Activated CD8-positive, alpha-beta memory T cell treated with anti-CD3 and anti-CD28 coated beads for 1 hour (primary cell): ENCODE measurements around the gene ARHGEF25.

Experiments
- DNase-seq, 2 donors: peaks; one replicate each; pipeline ENCODE4 v3.0.0-alpha.2; 2020; ENCODE audit warnings: low read depth in 1 of 2; ENCODE audit errors: extremely low read depth in 1 of 2

Gene ARHGEF25

DNA sequence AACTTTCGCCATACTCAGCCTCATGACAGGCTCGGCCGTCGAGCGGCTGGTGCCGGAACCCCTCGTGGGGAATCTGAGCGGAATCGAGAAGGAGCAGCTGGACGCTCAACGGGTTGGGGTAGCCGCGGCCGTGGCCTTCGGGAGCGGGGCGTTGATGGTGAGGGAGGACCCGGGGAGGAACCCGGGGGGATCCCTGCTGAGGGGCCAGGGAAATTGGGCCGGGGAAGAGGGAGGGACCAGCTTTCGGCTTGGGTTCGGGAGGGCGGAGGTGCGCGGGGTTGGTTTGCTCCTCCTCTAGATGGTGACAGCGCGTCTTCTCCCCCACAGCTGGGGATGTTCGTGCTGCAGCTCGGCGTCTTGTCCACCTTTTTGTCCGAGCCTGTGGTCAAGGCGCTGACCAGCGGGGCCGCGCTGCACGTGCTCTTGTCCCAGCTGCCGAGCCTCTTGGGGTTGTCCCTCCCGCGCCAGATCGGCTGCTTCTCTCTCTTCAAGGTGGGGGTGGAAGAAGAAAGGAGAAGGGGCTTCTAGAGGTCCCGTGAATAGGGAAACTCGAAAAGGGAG lies 9.8 kb downstream of the ARHGEF25 start:
- no peak for DNase-seq

DNA sequence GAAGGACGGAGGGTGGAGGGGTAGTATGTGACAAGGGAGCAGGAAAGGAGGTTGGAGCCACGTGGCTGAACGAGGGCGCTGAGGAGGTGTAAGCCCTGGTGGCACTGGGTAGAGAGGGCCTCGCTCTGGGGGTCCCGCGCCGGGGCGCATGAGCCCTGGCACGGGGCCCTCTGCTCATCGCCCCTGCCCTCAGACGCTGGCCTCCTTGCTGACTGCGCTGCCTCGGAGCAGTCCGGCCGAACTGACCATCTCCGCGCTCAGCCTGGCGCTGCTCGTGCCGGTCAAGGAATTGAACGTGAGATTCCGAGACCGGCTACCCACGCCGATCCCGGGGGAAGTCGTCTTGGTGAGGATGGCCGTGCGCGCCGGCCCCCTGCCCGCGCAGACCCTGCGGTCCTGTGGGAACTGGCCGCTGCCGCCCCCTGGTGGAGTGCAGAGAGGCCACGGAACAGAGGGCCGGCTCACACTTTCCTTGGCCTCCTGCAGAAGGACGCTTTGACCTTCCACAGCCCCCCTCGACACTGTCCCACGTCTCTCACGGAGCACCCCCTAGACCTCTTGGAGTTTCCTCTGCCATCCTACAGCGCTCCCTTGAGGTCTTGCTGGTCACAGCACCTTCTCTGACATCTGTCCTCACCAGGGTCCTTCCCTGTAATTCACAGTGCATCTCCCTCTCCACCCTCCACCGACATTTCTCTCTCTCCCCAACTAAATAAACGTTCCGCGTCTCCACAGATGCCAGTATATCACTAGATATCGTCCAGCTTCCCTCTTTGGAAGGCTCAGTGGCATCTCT lies 10.5 kb downstream of the ARHGEF25 start:
- peak in 1 of 2 donors; percentile 51 for DNase-seq

DNA sequence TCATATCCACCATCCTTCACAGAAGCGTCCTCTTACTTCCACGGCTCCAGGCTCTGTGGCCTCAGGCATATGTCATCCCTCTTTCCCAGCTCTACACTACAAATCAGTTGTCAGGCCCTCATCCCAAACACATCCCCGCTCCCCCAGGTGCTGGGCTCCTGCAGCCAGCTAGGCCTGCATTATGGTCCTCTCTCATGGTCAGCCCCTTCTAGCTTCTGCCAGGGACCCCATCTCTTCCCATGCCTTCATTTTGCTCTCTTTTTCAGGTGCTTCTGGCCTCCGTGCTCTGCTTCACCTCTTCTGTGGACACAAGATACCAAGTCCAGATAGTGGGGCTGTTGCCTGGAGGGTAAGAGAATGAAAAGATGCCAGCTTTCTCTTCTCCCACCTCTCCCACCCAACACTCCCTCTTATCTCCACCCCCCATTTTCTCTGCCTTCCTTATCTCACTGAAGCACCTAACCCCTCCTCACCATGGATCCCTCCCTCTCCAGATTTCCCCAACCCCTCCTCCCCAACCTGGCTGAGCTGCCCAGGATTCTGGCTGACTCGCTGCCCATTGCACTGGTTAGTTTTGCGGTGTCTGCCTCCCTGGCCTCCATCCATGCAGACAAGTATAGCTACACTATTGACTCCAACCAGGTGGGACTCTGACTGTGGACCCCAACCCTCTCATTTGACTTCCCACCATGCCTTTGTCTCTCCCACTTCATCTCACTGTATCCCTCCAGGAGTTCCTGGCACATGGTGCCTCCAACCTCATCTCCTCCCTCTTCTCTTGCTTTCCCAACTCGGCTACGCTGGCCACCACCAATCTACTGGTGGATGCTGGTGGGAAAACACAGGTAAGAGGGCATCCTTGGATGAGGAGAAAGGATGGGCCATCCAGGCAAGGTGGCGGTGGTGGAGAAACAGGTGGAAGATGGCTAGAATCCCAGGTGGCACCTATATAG lies 11.3 kb downstream of the ARHGEF25 start:
- no peak for DNase-seq

DNA sequence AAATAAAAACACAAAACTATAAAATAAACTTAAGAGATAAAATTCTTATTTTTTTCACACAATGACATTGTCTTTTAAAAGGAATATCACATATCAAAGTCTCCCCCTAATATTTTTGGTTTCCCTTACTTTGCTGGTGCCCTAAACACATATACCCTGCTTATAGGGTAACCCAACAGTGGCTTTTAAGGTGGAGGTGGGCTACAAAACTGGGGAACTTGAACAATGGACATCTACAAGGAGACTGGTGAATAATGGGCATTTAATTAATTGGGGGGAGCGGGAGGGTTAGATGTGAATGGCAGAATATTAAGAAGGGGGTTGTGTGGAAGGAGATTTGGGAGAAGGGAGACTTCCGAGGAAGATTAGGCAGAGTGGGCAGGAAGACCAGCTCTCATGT lies 12.2 kb downstream of the ARHGEF25 start:
- DNase-seq, result no peak

DNA sequence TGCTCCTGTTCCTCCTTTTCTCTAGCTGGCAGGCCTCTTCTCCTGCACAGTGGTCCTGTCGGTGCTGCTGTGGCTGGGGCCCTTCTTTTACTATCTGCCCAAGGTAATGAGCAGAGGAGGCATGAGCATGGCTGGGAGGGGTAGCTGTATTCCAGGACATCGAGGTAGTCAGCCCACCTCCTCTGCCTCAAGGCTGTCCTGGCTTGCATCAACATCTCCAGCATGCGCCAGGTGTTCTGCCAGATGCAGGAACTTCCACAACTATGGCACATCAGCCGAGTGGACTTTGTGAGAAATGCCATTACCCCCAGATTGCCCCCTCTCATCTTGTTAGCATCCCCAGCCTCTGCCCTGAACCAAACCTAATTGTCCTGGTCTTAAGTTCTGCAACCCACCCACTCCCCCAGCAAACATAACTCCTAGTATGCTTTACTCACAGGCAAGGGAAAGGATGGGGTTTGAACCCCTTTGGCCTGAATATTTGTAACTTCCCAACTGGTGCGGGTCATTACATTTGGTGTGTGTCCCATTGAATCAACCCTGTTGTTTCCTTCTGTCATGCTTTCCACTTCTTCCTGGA lies 12.7 kb downstream of the ARHGEF25 start:
- DNase-seq, result no peak

DNA sequence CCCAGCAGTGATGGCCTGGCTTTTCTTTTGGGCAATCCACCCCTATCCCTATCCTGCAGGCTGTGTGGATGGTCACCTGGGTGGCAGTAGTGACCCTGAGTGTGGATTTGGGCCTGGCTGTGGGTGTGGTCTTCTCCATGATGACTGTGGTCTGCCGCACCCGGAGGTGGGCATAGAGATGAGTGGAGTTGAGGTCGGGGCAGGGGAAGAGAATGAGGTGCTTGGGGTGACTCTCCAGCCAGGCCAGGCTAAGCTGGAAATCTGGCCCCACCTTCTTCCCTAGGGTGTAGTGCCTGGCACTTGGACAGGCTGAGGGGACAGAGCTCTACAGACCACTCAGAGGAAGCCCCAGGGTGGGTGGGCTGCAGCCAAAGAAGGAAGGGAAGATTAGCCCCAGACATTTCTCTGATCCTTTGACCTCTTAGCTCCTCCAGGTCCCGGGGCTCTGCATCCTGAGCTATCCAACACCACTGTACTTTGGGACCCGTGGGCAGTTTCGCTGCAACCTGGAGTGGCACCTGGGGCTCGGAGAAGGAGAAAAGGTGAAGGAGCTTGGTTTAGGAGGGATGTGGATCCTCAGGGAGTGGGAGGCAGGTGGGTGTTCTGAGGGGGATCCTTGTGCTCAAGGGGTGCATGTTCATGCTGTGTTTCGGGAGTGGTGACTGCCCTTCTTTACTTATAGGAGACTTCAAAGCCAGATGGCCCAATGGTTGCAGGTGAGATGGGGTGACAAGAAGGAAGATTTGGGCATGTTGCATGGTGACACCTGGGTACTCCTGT lies 13.4 kb downstream of the ARHGEF25 start:
- no peak for DNase-seq

DNA sequence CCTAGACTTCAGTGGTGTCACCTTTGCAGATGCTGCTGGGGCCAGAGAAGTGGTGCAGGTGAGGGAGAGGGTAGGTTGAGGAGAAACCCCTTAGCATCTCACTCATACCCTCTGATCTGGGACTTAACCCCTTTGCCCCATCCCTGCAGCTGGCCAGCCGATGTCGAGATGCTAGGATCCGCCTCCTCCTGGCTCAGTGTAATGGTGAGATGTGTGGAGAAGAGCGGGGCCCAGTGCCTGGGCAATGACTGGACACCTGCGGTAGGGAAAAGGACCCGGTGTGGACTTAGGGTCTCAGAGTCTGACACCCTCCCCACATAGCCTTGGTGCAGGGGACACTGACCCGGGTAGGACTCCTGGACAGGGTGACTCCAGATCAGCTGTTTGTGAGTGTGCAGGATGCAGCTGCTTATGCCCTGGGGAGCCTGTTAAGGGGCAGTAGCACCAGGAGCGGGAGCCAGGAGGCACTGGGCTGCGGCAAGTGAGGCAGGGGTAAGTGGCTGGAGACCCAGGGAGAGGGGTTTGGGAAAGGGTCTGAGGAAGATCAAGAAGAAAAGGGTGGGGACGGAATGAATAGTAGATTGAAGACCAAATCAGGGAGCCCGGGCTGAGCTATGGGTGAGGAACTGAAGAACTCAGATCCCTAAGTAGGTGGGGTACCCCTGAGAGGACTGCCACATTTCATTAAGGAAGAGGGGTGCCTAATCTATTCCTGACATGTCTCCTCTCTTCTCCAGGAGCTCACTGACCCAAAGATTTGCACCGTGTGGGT lies 14.2 kb downstream of the ARHGEF25 start:
- no peak for DNase-seq

DNA sequence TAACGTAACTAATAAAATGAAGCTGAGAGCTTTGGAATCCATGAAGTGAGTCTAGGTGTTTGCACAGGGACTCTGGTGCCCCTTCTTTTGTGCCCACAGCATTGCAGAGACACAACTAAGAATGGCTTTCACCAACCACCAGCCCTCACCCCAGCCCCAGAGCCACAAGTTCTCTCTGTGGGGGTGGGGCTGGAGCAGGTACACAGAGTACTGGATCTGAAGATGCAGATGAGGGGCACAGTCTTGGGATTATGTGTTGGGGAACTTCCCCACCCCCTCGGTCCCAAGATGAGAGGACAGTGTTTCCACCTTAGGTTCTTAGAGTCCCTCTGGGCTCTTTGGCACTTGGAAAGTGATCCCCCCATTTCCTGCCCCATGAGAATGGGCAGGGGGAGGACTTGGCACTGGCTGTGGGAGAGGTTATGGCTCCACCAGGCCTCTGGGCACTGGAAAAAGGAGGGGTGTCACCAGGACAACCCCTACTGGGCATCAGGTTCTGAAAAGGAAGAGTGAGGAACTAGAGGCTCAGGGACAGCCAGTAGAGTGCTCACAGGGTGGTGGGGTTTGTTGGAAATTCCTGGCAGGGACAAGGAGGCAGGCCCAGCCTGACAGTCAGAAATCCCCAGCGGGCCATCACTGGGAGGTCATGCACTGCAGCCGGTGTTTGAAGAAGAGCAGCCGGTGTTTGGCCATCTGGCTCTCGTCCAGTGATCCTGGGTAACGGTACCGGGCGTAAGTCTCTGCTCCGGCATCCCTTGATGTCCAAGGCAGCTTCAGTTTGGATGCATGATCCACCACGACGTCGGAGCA lies 15.1 kb downstream of the ARHGEF25 start:
- no peak for DNase-seq

DNA sequence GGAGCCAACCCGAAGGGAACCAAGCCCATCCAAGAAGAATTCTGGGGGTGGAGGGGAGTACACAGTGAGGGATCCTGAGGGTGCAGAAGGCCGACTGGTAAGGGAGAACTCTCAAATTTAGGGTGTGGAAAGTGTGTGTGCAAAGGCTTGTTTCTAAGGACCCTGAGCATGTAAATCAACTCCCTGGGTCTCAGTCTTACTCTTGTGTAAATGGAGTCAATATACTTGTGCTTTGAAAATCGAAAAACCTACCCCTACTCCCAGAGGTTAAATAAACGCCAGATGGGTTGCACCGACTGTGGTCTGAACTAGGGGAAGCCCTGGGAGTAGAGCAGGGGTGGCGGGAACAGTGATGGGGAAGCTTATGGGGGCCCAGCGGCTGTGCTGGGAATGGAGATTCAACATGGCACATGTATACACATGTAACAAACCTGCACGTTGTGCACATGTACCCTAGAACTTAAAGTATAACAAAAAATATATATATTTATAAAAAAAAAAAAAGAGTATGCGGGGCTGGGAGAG lies 15.7 kb downstream of the ARHGEF25 start:
- DNase-seq, result no peak

DNA sequence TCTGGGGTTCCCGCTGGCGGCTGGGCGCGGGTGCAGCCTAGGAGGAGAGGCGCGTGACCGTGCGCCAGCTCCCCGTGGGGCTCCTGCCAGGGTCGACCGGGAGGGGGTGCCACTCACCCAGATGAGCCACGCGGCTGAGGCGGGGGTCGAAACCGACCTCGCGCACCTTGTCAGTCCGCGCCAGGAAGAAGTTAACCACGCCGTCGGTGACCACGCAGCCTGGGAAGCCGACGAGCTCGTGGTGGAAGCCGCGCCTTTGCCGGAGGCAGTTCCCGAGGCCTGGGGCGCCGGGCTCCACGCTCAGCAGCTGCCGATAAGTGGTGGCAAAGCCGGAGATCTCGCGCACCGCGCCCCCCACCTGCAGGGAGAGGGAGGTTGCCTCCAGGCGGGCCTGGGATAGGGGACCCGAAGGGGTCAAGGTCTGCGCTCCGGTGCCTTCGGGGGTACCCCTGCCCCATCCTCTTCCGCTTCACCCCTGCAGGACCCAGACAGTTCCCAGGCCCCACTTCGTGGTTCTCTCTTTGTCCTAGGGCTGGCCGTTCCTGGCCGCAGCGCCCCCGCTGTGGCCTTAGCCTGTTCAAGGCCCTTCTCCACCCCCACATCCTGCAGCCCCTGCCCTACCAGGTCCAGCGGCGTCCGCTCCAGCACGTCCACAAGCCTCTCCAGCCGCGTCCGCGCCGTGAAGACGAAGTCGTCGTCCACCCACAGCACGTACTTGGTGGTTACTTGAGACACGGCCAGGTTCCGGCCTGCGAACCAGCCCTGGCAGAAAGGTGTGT lies 16.5 kb downstream of the ARHGEF25 start:
- no peak for DNase-seq

DNA sequence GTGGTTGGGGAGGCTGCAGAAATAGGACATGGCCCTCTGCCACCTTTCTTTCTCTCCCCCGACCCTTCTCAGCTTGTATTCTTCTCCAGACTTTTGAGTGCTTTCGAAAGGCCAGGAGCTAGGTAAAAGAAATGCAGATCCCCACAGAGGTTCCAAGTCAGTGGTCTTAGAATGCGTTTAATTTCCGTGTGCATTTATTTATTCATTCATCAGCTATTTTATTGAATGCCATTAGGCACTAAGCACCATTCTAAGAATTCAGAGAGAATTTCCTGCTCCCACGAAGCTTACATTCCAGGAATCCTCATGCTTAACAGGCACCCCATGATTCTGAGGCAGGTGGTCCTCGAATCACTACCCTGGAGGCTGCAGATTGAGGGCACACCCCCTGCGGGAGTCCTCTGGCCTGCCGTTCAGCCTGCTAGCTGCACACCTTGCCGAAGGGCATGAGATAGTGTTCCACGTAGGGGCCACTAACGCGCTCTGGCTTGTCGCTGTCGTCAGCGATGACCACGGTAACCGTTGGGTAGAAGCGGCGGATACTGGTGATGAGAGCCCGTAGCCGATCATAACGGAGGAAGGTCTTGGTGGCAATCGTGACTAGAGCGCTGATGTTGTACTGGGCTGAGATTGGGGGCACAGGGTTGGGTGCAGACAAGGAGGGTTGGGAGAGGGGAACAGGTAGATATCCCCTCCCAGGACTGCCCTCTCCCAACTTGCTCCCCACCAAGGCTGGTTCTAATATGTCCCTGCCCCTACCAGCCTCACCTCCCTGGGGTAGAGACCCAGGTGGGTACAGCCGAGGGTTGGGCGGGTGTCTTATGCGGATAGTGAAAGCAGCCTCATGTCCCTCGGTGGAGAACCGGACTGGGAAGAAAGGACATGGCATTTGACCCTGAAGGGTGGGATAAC lies 17.3 kb downstream of the ARHGEF25 start:
- DNase-seq, result no peak

DNA sequence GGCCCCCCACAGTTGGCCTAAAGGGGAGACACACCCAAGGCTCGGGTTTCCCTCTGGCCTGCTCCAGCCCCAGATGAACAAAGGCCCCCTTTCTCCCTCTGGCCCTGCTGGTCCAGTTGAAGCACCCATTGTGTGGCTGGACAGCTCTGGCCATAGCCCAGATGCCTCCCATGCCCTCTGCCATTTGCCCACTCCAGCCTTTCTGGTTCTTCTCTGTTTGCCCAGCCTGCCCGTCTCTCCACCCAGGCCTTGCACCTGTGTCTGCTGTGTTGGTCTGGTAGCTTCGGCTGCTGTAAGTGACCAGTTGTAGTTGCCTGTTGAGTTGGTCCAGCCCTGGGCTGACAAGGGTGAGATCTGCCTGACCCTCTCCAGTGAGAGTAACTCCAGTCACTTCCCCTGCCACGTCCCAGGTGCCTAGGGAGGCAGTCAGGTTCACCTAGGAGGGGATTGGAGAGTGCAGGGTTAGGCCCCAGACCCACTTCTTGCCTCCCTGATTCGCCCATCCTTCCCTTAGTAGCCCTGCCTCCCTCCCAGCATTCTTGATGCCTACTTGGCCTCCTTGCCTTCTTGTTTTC lies 18.7 kb downstream of the ARHGEF25 start:
- no peak for DNase-seq

DNA sequence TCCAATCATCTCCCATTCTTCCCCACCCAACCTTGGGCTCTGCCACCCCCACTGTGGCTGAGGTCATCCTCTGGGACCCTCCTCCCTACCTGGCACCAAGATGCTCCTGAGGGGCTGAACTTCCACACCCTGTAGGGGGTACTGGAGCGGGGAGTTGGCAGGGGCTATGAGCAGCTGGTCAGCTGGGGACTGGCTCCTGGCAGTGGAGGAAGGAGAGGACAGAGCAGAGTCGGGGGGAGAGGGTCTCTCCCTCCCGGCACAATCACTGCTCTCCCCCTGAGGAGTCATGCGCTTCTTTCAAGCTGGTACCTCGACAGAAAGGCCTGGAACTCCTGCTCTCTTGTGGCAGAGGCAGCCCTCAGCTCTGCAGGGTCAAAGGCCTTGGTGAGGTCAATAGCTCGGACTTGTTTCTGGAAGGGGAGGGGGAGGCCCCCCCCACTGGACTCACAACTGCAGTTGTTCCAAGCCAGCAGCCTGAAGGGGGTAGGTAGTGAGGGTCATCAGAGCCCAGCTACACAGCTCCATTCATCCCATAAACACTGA lies 19.7 kb downstream of the ARHGEF25 start:
- DNase-seq, result no peak

DNA sequence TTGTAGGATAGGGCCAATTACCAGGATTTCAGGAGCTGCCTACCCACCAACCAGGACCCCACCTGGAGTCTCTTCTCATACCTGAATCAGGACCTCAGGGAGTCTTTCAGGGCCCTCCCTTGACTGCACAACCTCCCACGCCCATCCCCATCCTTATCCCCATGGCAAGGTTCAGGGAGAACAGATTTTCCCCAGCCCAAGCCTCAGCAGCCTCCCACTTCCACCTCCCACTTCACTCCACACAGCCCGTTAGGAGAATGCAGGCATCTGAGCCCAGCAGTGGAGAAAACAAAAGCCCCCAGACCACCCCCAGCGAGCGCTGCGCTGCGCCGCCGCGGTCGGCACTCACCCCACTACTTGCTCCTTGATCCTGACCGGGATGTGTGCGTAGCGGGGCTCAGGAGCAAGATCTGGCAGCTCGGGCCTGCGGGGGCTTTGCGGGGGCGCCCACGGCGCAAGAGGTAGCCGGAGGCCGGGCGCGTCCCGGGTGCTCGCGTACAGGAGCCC lies 20.4 kb downstream of the ARHGEF25 start:
- no peak for DNase-seq

DNA sequence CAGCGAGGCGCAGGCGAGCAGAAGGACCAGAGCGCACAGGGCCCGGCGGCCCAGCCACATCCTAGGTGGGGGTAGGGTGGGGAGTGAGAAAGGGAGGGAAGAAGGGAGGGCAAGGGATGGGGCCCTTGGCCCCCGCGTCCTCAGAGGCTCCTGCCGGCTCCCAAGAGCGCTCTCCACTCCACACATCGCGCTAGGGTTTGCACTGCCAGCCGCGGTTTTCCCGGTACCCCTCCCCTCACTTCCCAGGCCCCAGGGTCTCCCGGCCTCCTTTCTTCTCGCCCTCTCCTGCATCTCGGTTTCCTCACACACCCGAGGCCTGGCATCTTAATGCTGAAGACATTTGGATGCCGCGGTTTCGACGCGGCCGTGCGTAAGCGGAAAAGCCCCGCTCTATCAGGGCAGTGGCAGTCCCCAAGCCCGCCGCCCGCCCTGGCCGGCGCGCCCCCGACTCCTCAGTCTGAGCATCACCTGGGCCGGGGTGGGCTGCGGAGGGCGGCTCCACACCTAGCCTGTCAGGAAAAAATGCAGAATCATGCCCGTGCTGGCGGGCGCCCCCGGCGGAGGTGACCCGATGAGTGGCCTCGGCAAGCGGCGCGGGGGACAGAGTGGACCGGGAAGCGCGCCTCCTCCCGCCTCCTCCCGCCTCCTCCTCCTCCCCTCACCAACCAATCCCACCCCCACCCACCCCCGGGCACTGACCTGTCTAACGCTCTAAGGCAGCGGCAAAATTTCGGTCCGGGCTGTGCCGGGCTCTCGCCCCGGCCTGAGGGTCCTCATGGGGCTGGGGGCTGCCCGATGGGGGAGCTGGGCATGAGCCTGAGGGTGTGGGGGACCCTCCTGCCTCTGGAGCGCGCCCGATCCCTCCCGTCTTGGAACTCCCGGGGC lies 21.1 kb downstream of the ARHGEF25 start:
- no peak for DNase-seq
